ENCODE results near the gene USHBP1.
"Not testable (repeated sequence)": the region's sequence is repeated elsewhere in the genome, so short reads cannot be mapped to it uniquely, and the experiment has no call there.

Gene USHBP1

GRCh38 chr19:17294051-17294891, 29.7 kb upstream of the USHBP1 start:
- peak; percentile 72 for DNase-seq (ENCODE audit: low spot score)

DNA sequence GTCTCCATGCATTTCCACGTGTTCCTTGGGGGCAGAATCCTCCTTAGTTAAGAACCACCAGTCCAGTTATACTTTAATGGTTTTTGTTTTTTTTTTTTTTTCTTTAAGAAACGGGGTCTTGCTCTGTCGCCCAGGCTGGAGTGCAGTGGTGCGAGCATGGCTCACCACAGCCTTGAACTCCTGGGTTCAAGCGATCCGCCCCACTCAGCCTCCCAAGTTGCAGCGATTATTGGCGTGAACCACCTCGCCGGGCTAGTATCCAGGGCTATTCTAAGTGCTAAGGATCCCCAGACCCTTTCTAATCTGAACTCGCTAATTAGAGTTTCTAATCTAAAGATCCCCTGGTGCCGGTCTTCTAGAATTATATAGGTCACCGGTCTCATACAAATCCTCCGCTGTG, 29.1 kb upstream of the USHBP1 start:
- no peak for DNase-seq (ENCODE audit: low spot score)

- peak; percentile 82 for DNase-seq (ENCODE audit: low spot score)
Observed at GRCh38 chr19:17292301-17293074, 27.9 kb upstream of the USHBP1 start.

DNA sequence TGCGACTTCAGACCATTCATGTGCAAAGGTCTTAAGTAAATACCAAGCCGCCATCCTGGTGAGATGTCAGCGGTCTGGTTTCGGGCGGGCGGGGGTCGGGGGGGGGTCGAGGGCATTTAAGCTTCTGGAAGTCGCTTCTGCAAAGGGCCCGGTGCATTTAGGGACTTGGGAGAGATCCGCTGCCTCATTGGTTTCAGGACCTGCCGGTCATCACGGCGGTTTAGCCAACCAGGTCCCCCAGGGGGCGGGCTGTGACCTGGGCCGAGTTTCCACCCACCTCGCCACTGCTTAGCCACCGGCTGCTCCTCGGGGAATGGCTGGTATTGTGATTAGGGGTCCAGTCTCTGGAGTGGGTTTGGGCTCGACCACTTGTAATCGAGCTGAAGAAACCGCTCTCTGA, 24.9 kb upstream of the USHBP1 start:
- peak; percentile 75 for DNase-seq (ENCODE audit: low spot score)

DNA sequence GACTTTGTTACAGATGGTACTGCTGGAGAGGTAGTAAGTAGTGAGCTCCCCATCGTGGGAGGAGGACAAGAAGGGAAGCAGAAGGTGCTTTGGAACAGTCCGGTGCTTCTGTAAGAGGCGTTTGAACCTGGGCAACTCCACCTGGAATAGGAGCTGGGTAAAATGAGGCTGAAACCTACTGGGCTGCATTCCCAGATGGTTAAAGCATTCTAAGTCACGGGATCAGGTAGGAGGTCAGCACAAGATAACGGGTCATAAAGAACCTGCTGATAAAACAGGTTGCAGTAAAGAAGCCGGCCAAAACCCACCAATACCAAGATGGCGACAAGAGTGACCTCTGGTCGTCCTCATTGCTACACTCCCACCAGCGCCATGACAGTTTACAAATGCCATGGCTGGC, 22.2 kb upstream of the USHBP1 start:
- no peak for DNase-seq (ENCODE audit: low spot score)

DNA sequence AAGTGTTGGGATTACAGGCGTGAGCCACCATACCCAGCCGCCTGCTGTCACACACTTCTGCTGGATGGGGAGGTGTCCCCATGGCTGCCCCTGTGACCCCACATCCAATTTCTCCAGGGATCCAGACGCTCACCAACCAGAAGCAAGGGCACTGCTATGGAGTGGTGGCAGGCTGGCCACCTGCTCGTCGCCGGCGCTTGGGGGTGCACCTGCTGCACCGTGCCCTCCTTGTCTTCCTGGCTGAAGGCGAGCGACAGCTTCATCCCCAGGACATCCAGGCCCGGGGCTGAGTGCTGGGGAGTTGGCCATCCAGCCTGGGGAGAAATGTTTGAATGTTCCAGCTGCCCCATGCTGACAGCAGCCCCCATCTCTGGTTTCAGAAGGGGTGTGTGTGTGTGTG, 21.7 kb upstream of the USHBP1 start:
- DNase-seq (ENCODE audit: low spot score), result no peak

GRCh38 chr19:17285415-17286135, 21.0 kb upstream of the USHBP1 start:
- DNase-seq (ENCODE audit: low spot score), result no peak

DNA sequence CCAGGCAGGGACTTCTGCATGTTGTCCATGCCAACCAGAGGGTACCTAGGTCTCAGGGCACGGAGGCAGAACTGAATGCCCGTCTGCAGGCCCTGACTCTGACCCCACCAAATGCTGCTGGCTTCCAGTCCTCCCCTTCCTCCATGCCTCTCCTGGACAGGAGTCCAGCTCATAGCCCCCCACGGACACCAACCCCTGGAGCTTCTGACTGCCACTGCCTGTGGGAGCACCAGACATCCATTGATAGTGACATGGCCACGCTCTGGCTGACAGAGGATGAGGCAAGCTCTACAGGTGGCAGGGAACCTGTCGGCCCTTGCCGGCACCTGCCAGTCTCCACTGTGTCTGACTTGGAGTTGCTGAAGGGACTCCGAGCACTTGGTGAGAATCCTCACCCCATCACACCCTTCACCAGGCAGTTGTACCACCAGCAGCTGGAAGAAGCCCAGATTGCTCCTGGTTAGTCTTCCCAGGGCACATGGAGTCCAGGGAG, 19.0 kb upstream of the USHBP1 start:
- no peak for DNase-seq (ENCODE audit: low spot score)

- peak; percentile 95 for DNase-seq (ENCODE audit: low spot score)
Observed at GRCh38 chr19:17282488-17283125, 18.1 kb upstream of the USHBP1 start.

- DNase-seq (ENCODE audit: low spot score), result peak; percentile 52
Observed at GRCh38 chr19:17281391-17282304, 17.1 kb upstream of the USHBP1 start, which contains the start of gene ANKLE1. Gene ANKLE1 (plus strand): TSS chr19:17281901. CDS start chr19:17281921, 20 bp downstream.

- DNase-seq (ENCODE audit: low spot score), result no peak
Observed at GRCh38 chr19:17279436-17279835, 14.9 kb upstream of the USHBP1 start.

DNA sequence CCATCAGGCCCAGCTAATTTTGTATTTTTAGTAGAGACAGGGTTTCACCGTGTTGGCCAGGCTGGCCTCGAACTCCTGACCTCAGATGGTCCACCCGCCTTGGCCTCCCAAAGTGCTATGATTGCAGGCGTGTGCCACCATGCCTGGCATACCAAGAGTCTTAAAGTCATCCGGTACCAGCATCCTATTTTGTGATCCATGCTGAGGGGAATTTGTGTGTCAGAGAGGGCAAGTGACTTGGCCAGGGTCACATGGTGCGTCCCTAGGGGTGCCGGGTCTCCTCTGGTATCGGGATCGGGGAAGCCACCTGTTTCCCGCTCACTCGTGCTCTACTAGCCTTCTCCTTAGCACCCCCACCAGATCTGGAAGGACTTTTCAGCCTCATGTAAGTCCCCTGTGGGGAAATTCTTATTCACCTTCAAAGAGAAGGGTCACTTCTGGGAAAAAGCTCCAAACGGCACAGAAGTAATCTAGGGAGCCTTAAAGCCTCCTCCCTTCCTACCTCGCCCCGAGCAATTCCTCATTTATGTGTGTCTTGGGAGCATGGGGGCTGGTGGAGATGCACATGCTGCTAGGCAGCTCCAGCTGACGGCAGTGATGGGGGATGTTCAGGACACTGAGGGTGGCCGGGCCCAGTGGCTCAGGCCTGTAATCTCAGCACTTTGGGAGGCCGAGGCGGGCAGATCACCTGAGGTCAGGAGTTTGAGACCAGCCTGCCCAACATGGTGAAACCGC, 11.1 kb upstream of the USHBP1 start:
- no peak for DNase-seq (ENCODE audit: low spot score)

GRCh38 chr19:17274892-17275291, 10.3 kb upstream of the USHBP1 start:
- not testable (repeated sequence) for DNase-seq (ENCODE audit: low spot score)

- DNase-seq (ENCODE audit: low spot score), result no peak
Observed at GRCh38 chr19:17268754-17269153, 4.2 kb upstream of the USHBP1 start.

DNA sequence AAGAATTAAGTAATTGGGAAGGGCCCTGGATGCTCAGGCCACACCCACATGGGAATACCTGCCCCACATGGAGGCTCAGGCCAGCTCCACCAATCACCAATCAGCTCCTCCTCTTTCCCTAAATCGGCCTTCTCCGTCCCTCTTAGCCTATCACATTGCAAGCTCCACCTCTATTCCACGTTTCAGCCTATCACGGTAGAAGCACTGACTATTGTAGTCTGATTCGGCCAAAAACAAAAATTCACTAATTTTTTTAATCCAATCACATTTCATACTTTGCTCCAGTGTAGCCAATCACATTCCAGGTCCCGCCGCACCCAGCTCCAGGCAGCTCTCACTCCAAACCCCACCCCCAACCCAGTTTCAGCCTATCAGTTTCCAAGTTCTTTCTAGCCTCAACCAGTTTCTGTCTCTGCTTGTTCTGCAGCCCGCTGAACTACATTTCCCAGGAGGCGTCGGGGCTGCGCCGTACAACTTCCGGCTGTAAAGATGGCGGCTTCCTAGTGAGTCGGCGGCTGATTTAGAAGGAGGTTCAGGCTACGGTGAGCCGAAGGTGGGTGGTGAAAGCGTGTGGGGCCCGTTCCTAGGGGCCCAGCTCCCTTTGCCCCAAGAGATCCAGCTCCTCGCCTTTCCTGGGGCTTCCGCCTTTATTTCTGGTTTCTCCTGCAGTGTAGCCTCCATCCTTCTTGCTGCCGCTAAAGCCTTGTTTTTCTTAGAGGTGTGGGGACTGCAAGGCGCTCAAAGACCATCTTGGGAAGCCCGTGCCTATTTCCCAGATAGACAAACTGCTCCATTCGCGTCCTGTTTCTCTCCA, 2.6 kb upstream of the USHBP1 start, which contains the start of gene BABAM1:
BABAM1 (plus strand) TSS at position 469 of the 814 bp plus-strand sequence. CDS start 1,364 bp downstream, outside the sequence.
- peak; percentile 97 for DNase-seq (ENCODE audit: low spot score)

- DNase-seq (ENCODE audit: low spot score), result no peak
Observed at GRCh38 chr19:17266589-17266974, 2.0 kb upstream of the USHBP1 start.

DNA sequence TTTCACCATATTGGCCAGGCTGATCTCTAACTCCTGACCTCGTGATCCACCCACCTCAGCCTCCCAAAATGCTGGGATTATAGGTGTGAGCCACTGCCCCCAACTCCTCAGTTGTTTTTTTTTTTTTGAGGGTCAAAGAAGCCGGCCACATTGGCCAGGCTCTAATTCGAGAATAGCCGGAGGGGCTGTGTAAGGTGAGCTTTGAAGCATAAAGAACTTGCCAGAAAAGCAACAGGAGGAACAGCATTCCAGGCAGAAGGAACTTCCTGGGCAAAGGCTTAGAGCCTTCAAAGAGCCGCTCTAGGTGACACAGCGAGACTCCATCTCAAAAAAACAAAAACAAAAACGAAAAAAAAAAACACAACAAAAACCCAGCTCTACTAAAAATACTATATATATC, 1.5 kb upstream of the USHBP1 start:
- no peak for DNase-seq (ENCODE audit: low spot score)

DNA sequence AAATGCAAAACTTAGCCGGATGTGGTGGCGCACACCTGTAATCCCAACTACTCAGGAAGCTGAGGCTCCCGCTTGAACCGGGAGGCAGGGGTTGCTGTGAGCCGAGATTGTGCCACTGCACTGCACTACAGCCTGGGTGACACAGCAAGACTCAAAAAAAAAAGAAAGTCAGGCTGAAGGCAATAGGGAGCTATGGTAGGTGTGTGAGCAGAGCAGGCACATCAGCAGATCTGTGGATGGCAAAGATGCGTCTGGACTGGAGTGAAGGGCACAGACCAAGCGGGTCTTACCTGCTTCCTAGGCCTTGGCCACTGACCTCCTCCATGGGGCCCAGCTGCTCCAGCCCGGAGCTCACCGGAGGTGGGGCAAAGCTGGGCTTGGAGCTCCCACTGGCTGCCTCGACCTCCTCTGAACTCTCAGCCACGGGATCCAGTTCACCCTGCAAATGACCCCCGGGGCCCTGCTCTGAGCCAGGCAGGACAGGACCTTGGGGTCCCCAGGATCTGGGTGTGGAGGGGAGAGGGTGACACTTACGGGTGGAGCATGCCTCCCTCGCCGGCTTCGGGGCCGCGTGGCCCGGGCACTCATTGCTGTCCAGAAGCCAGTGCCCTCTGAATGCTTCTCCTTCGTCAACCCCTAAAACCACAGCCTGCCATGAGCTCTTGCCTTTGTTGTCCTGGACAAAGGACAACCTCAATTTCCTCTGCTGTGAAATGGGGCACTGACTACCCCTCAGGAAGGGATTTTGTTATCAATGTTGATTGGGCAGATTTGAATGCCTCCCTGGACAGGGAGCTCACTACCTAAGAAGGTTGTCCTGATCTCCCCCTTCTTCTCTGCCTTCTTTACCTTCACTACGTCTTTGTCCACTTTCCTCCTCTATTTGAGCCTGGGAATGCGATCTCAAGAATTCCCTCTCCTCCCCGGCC, 569 bp downstream of the USHBP1 start:
- no peak for DNase-seq (ENCODE audit: low spot score)
